Osteoblast (primary cell): ENCODE data around the gene AVL9. TPM values are rescaled to one million over a fixed set of nuclear protein-coding genes. Genes with fewer than 3 reads are reported as not detected.
"Not testable (repeated sequence)": the region's sequence is repeated elsewhere in the genome, so short reads cannot be mapped to it uniquely, and the experiment has no call there.

ENCODE experiments used
- DNase-seq: peaks from one replicate; pipeline ENCODE4 v3.0.0; 2011; ENCODE audit warnings: low spot score, mixed read lengths; ENCODE audit not compliant: insufficient read length; ENCODE audit errors: missing footprints
- H2AFZ ChIP-seq: 2 replicates; pipeline ENCODE4 v1.6.0; 2011; ENCODE audit warnings: mild to moderate bottlenecking, low read length
- H3K27ac ChIP-seq: 2 replicates; pipeline ENCODE4 v1.5.1; 2011; ENCODE audit warnings: mild to moderate bottlenecking, low read depth, low read length, moderate library complexity
- H3K27me3 ChIP-seq: 2 replicates; pipeline ENCODE4 v1.6.0; 2012; ENCODE audit warnings: mild to moderate bottlenecking, control low read depth, inconsistent platforms, low read length, moderate library complexity; ENCODE audit not compliant: insufficient read depth
- H3K36me3 ChIP-seq: 2 replicates; pipeline ENCODE4 v1.5.1; 2011; ENCODE audit warnings: mild to moderate bottlenecking, low read length, control low read depth, moderate library complexity; ENCODE audit not compliant: insufficient read depth
- H3K4me1 ChIP-seq: 2 replicates; pipeline ENCODE4 v1.5.1; 2011; ENCODE audit warnings: mild to moderate bottlenecking, low read length, control low read depth, moderate library complexity; ENCODE audit not compliant: insufficient read depth
- H3K4me2 ChIP-seq: 2 replicates; pipeline ENCODE4 v1.6.0; 2011; ENCODE audit warnings: mild to moderate bottlenecking, low read length; ENCODE audit not compliant: insufficient read depth
- H3K4me3 ChIP-seq: fragments of 200-600 bp; sonication (generic); 3 replicates; pipeline ENCODE4 v1.5.1; 2012; ENCODE audit warnings: mild to moderate bottlenecking, low read length, inconsistent platforms; ENCODE audit not compliant: insufficient read depth
- H3K79me2 ChIP-seq: 2 replicates; pipeline ENCODE4 v1.6.0; 2012; ENCODE audit warnings: mild to moderate bottlenecking, low read length, control low read depth, inconsistent platforms; ENCODE audit not compliant: insufficient read depth
- H3K9me3 ChIP-seq: 2 replicates; pipeline ENCODE4 v1.5.1; 2011; ENCODE audit warnings: low read depth, low read length, control low read depth
- H4K20me1 ChIP-seq: 2 replicates; pipeline ENCODE4 v1.6.0; 2012; ENCODE audit warnings: mild to moderate bottlenecking, low read length, control low read depth; ENCODE audit not compliant: insufficient read depth
- CTCF ChIP-seq: IDR thresholded peaks from 2 replicates; pipeline ENCODE4 v1.5.1; 2011; ENCODE audit warnings: mild to moderate bottlenecking, low read depth, low read length, moderate library complexity; ENCODE audit errors: extremely low read depth
- total RNA-seq: library from RNA; depleted of rRNA; stranded (reverse); fragments of >200 nt; gene quantifications from 2 replicates; pipeline ENCODE4 v1.2.3, GENCODE V29; 2012

Gene AVL9
- total RNA-seq, 1 donor, result 32.2 TPM

GRCh38 chr7:32631021-32631420, 135.7 kb downstream of the AVL9 start:
- H4K20me1 ChIP-seq, result no peaks in the 10 kb centered on the region
- H3K9me3 ChIP-seq, result no peaks in the 10 kb centered on the region
- no peak for DNase-seq
- H3K4me3 ChIP-seq, result no peak overlapping the region
- no peak overlapping the region for H2AFZ ChIP-seq
- no peaks in the 10 kb centered on the region for H3K36me3 ChIP-seq
- H3K27ac ChIP-seq, result no peak overlapping the region
- no peaks in the 10 kb centered on the region for H3K4me1 ChIP-seq
- no peaks in the 10 kb centered on the region for H3K79me2 ChIP-seq
- no peaks in the 10 kb centered on the region for H3K27me3 ChIP-seq
- H3K4me2 ChIP-seq, result no peak overlapping the region
- no peak for TF ChIP-seq CTCF

DNA sequence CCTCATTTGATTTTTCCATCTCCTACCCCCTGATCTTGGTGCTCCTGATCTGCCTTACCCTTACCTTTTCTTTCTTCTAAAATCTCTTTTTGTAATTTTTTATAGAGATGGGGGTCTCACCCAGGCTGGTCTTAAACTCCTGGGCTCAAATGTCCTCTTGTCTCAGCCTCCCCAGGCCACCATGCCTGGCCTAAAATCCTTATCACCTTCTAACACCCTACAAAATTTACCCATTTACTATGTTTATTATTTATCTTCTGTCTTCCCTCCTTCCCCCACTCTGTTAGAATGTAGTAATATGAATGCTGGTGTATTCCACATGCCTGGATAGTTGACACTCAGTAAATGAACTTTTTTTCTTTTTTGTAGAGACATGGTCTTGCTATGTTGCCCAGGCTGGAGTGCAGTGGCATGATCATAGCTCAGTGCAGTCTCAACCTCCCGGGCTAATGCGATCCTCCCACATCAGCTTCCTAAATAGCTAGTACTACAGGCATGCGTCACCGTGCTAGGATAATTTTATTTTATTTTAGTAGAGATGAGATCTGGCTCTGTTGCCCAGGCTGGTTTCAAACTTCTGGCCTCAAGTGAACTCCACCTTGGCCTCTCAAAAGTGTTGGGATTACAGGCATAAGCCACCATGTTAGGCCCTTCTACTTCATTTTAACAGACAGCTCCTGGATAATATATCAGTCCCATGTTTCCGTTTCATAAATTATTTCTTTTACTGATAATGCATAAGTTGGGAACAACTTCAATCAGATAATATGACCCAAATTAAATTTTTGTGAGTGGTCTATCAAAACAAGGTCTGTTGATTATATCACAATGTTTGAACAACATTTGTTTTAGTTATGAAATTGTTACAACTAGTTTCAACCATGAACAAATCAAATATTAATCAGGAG, 136.6 kb downstream of the AVL9 start:
- H3K79me2 ChIP-seq, DNase-seq, H2AFZ ChIP-seq, H3K4me3 ChIP-seq, H3K36me3 ChIP-seq, H3K27ac ChIP-seq, H3K27me3 ChIP-seq, H3K4me1 ChIP-seq, H3K9me3 ChIP-seq, H3K4me2 ChIP-seq, H4K20me1 ChIP-seq: not testable (repeated sequence)

DNA sequence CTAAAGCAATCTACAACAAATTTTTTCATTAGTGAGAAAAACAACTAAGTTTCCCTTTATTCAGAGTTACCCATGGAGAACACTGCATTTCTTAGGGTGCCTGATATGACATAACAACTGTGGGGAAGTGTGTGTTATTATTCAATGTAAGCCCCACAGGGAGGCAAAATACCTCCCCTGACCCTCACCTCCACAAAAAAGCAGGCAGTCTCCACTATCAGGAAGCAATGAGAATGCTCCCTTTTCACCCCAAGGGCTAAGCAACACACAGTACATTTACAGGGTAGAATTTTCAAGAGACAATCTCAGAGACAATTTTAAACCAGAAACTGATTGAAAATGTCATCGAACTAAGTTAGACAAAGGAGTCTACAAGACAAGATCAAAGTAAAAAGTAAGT, 138.2 kb downstream of the AVL9 start:
- not testable (repeated sequence) for H3K4me3 ChIP-seq, H3K36me3 ChIP-seq, H3K27ac ChIP-seq, H3K4me1 ChIP-seq, H3K4me2 ChIP-seq, H3K79me2 ChIP-seq, H3K9me3 ChIP-seq, H2AFZ ChIP-seq, H3K27me3 ChIP-seq, H4K20me1 ChIP-seq, DNase-seq

GRCh38 chr7:32634798-32635393, 139.6 kb downstream of the AVL9 start:
- not testable (repeated sequence) for H3K4me1 ChIP-seq, H3K9me3 ChIP-seq, H3K36me3 ChIP-seq, H2AFZ ChIP-seq, H3K4me3 ChIP-seq, H3K27me3 ChIP-seq, H3K79me2 ChIP-seq, H3K4me2 ChIP-seq, H3K27ac ChIP-seq, DNase-seq, H4K20me1 ChIP-seq

DNA sequence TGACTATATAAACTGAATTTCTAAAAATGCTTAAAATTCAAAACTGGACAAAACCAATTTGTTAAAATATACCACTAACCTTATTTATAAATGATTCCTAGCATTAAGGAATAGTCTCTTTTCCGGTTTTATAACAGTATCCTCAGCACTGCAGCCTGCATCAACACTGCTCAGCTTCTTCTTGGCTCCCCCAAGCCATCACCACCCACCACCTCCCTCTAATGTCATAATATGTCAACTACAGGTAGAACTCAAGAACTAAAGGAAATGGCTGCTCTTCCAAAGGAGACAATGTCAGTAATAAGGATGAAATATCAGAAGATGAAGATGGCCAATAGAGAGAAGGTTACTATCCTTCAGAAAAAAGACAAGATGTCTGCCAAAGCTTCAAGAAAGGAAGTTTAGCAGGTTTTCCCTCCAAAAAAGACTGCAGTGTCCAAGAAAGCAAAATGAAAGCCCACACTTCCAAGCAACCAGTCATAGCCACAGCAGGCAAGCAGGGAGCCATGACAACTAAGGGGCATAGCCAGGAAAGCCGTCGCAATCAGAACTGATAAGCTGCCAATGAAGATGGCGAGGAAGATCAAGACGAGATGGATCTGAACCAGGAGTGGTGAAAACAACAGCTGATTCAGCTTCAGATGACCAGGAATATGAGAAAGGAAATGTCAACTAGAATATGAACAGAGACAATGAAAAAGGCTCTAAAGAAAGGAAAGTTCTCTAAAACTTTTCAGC, 141.6 kb downstream of the AVL9 start:
- DNase-seq, H4K20me1 ChIP-seq, H3K4me2 ChIP-seq, H3K9me3 ChIP-seq, H3K79me2 ChIP-seq, H3K27ac ChIP-seq, H3K4me3 ChIP-seq, H3K36me3 ChIP-seq, H3K4me1 ChIP-seq, H2AFZ ChIP-seq, H3K27me3 ChIP-seq: not testable (repeated sequence)

GRCh38 chr7:32637611-32638010, 142.3 kb downstream of the AVL9 start:
- not testable (repeated sequence) for H3K4me3 ChIP-seq, H3K36me3 ChIP-seq

More at GRCh38 chr7:32637611-32638010, 142.3 kb downstream of the AVL9 start:
- DNase-seq, H3K79me2 ChIP-seq, H4K20me1 ChIP-seq, H3K4me2 ChIP-seq, H3K4me1 ChIP-seq, H3K27ac ChIP-seq, H3K9me3 ChIP-seq, H3K27me3 ChIP-seq, H2AFZ ChIP-seq: not testable (repeated sequence)
